Esophagus muscularis mucosa (tissue), 4 donors: Measurements from ENCODE around the gene GDF10. TPM values are rescaled to one million over a fixed set of nuclear protein-coding genes. Genes with fewer than 3 reads are reported as not detected.

Experiments used
- DNase-seq: peaks from one replicate; pipeline ENCODE4 v3.0.0-alpha.2; 2017; ENCODE audit errors: extremely low spot score
- H3K27ac ChIP-seq, 4 donors: fragments of 200-600 bp; sonication (generic); replicated peaks in 1 of 4; 1 replicate in 3 of 4; 2 replicates in 1 of 4; pipeline ENCODE4 v1.5.1; 2016 to 2019; ENCODE audit warnings: mild to moderate bottlenecking in 1 of 4
- H3K27me3 ChIP-seq, 4 donors: fragments of 200-600 bp; sonication (generic); one replicate each; pipeline versions ENCODE4 v1.5.1 to v1.6.0; 2016 to 2019
- H3K36me3 ChIP-seq, 4 donors: fragments of 200-600 bp; sonication (generic); one replicate each; pipeline ENCODE4 v1.5.1; 2016 to 2019
- H3K4me1 ChIP-seq, 4 donors: fragments of 200-600 bp; sonication (generic); one replicate each; pipeline ENCODE4 v1.5.1; 2016 to 2019
- H3K4me3 ChIP-seq, 4 donors: fragments of 200-600 bp; sonication (generic); 1 replicate in 2 of 4; 2 replicates in 2 of 4; pipeline ENCODE4 v1.5.1; 2016 to 2019; ENCODE audit warnings: mild to moderate bottlenecking in 4 of 4, moderate library complexity in 1 of 4
- H3K9me3 ChIP-seq, 4 donors: fragments of 200-600 bp; sonication (generic); 1 replicate in 3 of 4; 2 replicates in 1 of 4; pipeline ENCODE4 v1.5.1; 2016 to 2019
- EP300 ChIP-seq: sonication (generic); formaldehyde crosslinking; IDR thresholded peaks from one replicate; pipeline ENCODE4 v1.6.1; 2017; ENCODE audit warnings: antibody characterized with exemption
- POLR2A ChIP-seq: fragments of 450-650 bp; IDR thresholded peaks from one replicate; pipeline ENCODE4 v1.6.1; 2017; ENCODE audit warnings: antibody characterized with exemption, moderate library complexity, mild to moderate bottlenecking, low read depth
- POLR2AphosphoS5 ChIP-seq, 2 donors: sonication (generic); formaldehyde crosslinking; IDR thresholded peaks; one replicate each; pipeline ENCODE4 v1.6.1; 2017; ENCODE audit warnings: antibody characterized with exemption in 2 of 2
- WGBS: methylation state at CpG from one replicate; pipeline ENCODE4 v1.1.5; 2018; 5-methylcytosine and 5-hydroxymethylcytosine counted together
- intact Hi-C: fragments of 100-400 bp; cut with DNase I; formaldehyde crosslinking; loops from one replicate; pipeline ENCODE4 v1.15.1; 2023
- total RNA-seq, 4 donors: library from RNA; depleted of rRNA; stranded (reverse); fragments of >200 nt; gene quantifications; one replicate each; pipeline versions ENCODE4 v1.1.0 to v1.2.1, GENCODE V29; 2016
- TF ChIP-seq, protein P1 (sequence below), 3 experiments: fragments of 200-600 bp in 2 of 3; fragments of 450-650 bp in 1 of 3; sonication (generic) in 2 of 3; IDR thresholded peaks; one replicate each; pipeline ENCODE4 v1.5.1; 2017 to 2019; ENCODE audit warnings: antibody characterized with exemption in 3 of 3, mild to moderate bottlenecking in 2 of 3, moderate library complexity in 1 of 3

The GDF10 gene
- total RNA-seq, 4 donors from 2014 or later = 5.6 to 33.3 (median 29.5) TPM

DNA sequence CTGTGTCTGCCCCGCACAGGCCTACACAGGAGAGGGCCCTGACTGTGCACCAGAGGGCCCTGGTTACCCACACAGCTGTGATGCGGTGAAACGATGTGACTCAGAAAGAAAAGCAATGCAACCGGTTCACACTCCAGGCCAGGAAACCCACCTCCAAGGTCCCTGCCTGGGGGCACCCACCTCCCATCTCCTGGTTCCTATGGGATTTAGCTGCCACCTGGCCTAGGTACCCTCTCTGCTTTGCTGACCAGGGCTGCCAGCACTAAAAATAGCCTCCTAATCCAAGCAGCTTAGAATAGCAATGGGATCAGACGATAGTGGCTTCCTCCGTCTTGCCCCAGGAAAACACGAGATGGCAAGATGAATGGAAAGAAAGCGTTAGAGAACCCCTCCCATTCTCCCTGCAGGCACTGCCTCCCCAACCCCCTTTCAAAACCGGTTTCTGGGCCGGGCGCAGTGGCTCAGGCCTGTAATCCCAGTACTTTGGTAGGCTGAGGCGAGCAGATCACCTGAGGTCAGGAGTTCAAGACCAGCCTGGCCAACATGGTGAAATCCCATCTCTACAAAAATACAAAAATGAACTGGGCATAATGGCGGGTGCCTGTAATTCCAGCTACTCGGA is 60.5 kb downstream of the GDF10 start:
- 81% methylated on average over 14 of the region's 14 CpGs for WGBS
- TF ChIP-seq, protein P1, sequence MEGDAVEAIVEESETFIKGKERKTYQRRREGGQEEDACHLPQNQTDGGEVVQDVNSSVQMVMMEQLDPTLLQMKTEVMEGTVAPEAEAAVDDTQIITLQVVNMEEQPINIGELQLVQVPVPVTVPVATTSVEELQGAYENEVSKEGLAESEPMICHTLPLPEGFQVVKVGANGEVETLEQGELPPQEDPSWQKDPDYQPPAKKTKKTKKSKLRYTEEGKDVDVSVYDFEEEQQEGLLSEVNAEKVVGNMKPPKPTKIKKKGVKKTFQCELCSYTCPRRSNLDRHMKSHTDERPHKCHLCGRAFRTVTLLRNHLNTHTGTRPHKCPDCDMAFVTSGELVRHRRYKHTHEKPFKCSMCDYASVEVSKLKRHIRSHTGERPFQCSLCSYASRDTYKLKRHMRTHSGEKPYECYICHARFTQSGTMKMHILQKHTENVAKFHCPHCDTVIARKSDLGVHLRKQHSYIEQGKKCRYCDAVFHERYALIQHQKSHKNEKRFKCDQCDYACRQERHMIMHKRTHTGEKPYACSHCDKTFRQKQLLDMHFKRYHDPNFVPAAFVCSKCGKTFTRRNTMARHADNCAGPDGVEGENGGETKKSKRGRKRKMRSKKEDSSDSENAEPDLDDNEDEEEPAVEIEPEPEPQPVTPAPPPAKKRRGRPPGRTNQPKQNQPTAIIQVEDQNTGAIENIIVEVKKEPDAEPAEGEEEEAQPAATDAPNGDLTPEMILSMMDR (IDR thresholded peaks at IDR 0.05) = no peak
- no peak for TF ChIP-seq POLR2A
- no peak for TF ChIP-seq EP300
- TF ChIP-seq POLR2AphosphoS5 (IDR thresholded peaks at IDR 0.05) = no peak
- no peaks in the 10 kb centered on the region for H3K4me1 ChIP-seq

DNA sequence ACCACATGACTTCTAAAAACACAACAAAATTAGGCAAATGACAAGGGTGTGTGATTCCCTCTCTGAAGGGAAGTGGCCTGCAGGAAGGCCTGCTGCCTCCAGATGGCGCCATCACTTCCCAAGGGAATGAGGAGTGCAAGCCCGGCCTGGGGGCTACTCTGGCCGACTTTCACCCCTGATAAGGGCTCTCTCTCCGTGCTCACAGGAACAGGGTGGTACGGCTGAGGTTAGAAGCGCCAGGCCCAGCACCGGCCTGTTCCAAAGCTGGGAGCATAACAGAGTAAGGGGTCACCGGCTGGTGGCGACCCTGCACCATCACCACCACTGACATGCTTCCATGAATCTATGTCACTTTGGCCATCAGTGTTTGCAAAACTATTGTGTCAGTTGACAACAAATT is 61.3 kb downstream of the GDF10 start:
- intact Hi-C loops = no loop called here
- WGBS = 53% methylated on average over 5 of the region's 9 CpGs
- no peak for TF ChIP-seq EP300
- TF ChIP-seq, protein P1 (IDR thresholded peaks at IDR 0.05) = peak; percentile 55 to 74 (median 57)
- no peak for DNase-seq
- Histone ChIP-seq H3K27ac (no peak overlapping the region), H3K27me3 (no peaks in the 10 kb centered on the region), H3K36me3 (no peaks in the 10 kb centered on the region), H3K4me3 (no peak overlapping the region), H3K9me3 (no peaks in the 10 kb centered on the region), H3K4me1 (no peaks in the 10 kb centered on the region)

More for the DNA sequence above, 60.5 kb downstream of the GDF10 start:
- Histone ChIP-seq H3K9me3 (no peaks in the 10 kb centered on the region), H3K27me3 (no peaks in the 10 kb centered on the region), H3K36me3 (no peaks in the 10 kb centered on the region), H3K4me3 (no peak overlapping the region), H3K27ac (no peak overlapping the region)
- no peak for DNase-seq
- intact Hi-C loops = no loop called here

DNA sequence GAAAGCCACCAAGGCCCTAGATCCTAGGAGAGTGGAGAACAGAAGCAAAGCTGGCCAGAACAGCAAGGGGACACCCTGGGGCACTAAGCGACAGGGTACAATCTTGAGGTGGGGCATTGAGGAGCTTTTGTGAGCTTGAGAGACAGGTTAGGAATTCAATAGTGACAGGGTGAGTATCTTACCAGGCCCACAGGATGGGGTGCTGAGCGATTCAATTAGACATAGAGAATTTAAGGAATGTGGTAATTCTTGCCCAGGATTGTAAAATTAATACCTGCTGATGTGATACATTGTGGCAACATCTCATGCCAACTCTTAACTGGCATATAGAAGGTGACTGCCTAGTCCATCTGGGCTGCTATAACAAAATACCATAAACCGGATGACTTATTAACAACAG is 62.2 kb downstream of the GDF10 start:
- TF ChIP-seq, protein P1 (IDR thresholded peaks at IDR 0.05) = no peak
- no peak for TF ChIP-seq POLR2AphosphoS5 (IDR thresholded peaks at IDR 0.05)
- no peak for TF ChIP-seq EP300
- TF ChIP-seq POLR2A = no peak
- WGBS = 86% methylated on average over 3 of the region's 3 CpGs
- H3K27ac ChIP-seq = no peak overlapping the region
- H3K4me1 ChIP-seq = no peaks in the 10 kb centered on the region
- H3K27me3 ChIP-seq = no peaks in the 10 kb centered on the region
- H3K4me3 ChIP-seq = no peak overlapping the region
- no peaks in the 10 kb centered on the region for H3K36me3 ChIP-seq
- intact Hi-C loops = no loop called here
- no peaks in the 10 kb centered on the region for H3K9me3 ChIP-seq
- DNase-seq = no peak

Other genes with a start within 250 kb of the GDF10 start
- gene GDF2, start 22.3 kb downstream of the GDF10 start, total RNA-seq = not detected
- under 1 TPM in 2 of 4 donors, not detected in 2; under 0.01 to 0.06 TPM for gene RBP3, start 48.2 kb downstream of the GDF10 start, total RNA-seq
- gene ZNF488, start 84.1 kb downstream of the GDF10 start, total RNA-seq = under 1 TPM in 1 of 4 donors, not detected in 3; 0.11 TPM
- not detected for gene ANXA8, start 183.9 kb downstream of the GDF10 start, total RNA-seq
- gene FAM25G, start 191.5 kb downstream of the GDF10 start, total RNA-seq = not detected
- 1 to 10 TPM; 2.6 to 5.4 (median 3.8) TPM for gene AGAP9, start 223.4 kb downstream of the GDF10 start, total RNA-seq